AG10803 (cell line): ENCODE results near the gene PTPRA.

Experiments
- DNase-seq: peaks from one replicate; pipeline ENCODE4 v3.0.0; 2010; ENCODE audit warnings: low read depth
- H3K4me3 ChIP-seq: 2 replicates; pipeline ENCODE4 v1.5.1; 2011; ENCODE audit warnings: mild to moderate bottlenecking, low read length, control low read depth
- CTCF ChIP-seq: conservative IDR thresholded peaks from 2 replicates; pipeline ENCODE4 v1.5.1; 2011; ENCODE audit warnings: mild to moderate bottlenecking, low read length, control low read depth, inconsistent platforms

PTPRA gene

GRCh38 chr20:2858591-2858990 lies 14.7 kb upstream of the PTPRA start:
- H3K4me3 ChIP-seq: no peak overlapping the region
- no peak for TF ChIP-seq CTCF
- peak; percentile 40 for DNase-seq

- no peak; the same call in 1 of the 2 replicates for TF ChIP-seq CTCF
- no peak overlapping the region for H3K4me3 ChIP-seq
- DNase-seq: peak; percentile 93
Measured at GRCh38 chr20:2859330-2860121, 13.8 kb upstream of the PTPRA start.

GRCh38 chr20:2864626-2865025 lies 8.7 kb upstream of the PTPRA start:
- TF ChIP-seq CTCF: no peak
- no peak for DNase-seq
- H3K4me3 ChIP-seq: no peak overlapping the region

- TF ChIP-seq CTCF: no peak
- H3K4me3 ChIP-seq: no peak overlapping the region
- no peak for DNase-seq
Measured at GRCh38 chr20:2865101-2865500, 8.2 kb upstream of the PTPRA start.

GRCh38 chr20:2865630-2866029 lies 7.7 kb upstream of the PTPRA start:
- no peak for TF ChIP-seq CTCF
- no peak overlapping the region for H3K4me3 ChIP-seq
- DNase-seq: no peak

GRCh38 chr20:2866236-2866635 lies 7.0 kb upstream of the PTPRA start:
- H3K4me3 ChIP-seq: no peak overlapping the region
- no peak for TF ChIP-seq CTCF
- no peak for DNase-seq
